Fibroblast of skin of left quadriceps (primary cell): Measurements from ENCODE around the gene THPO.

Experiments used
- DNase-seq, 2 experiments: peaks; one replicate each; pipeline ENCODE4 v3.0.0-alpha.2; 2013; ENCODE audit warnings: low read depth in 2 of 2

Gene THPO

GRCh38 chr3:184333700-184334099 lies 44.3 kb downstream of the THPO start:
- DNase-seq: no peak

- DNase-seq: no peak
Measured at GRCh38 chr3:184333190-184333589, 44.8 kb downstream of the THPO start.

GRCh38 chr3:184332370-184333090 lies 45.5 kb downstream of the THPO start:
- DNase-seq: peak; percentile 58 to 63

- DNase-seq: no peak
Measured at GRCh38 chr3:184328516-184328915, 49.5 kb downstream of the THPO start.

- no peak for DNase-seq
Measured at GRCh38 chr3:184327171-184327570, 50.8 kb downstream of the THPO start.

- no peak for DNase-seq
Measured at GRCh38 chr3:184325715-184326369, 52.2 kb downstream of the THPO start.

GRCh38 chr3:184325269-184325668 lies 52.7 kb downstream of the THPO start:
- DNase-seq: no peak

- DNase-seq: no peak
Measured at GRCh38 chr3:184323696-184324095, 54.3 kb downstream of the THPO start.

GRCh38 chr3:184322731-184323487 lies 55.1 kb downstream of the THPO start:
- no peak for DNase-seq
